Brain microvascular endothelial cell (primary cell): Measurements from ENCODE around the gene MMD2.

ENCODE experiments used
- DNase-seq: peaks from one replicate; pipeline ENCODE4 v3.0.0-alpha.2; 2020
- H3K27ac ChIP-seq: fragments of 250-450 bp; sonication (Bioruptor Pico); 2 replicates; pipeline ENCODE4 v1.5.1; 2020; ENCODE audit warnings: mild to moderate bottlenecking, moderate library complexity
- H3K27me3 ChIP-seq: fragments of 250-450 bp; sonication (Bioruptor Pico); replicated peaks from 2 replicates; pipeline ENCODE4 v1.5.1; 2020; ENCODE audit warnings: mild to moderate bottlenecking
- H3K36me3 ChIP-seq: fragments of 250-450 bp; sonication (Bioruptor Pico); replicated peaks from 2 replicates; pipeline ENCODE4 v1.5.1; 2020; ENCODE audit warnings: mild to moderate bottlenecking
- H3K4me3 ChIP-seq: 2 replicates; pipeline ENCODE4 v1.5.1; 2011; ENCODE audit warnings: low read depth, mild to moderate bottlenecking, control low read depth, low read length, moderate library complexity
- CTCF ChIP-seq: IDR thresholded peaks from 2 replicates; pipeline ENCODE4 v1.5.1; 2011; ENCODE audit warnings: low read depth, mild to moderate bottlenecking, moderate library complexity, low read length, control low read depth, inconsistent platforms; ENCODE audit errors: missing control alignments
- in situ Hi-C: cut with HindIII; loops from 2 replicates; pipeline ENCODE4 v1.10.0; 2017; ENCODE audit warnings: low sequenced_read_pairs, low pct_ligation_motif_present

The MMD2 gene

DNA sequence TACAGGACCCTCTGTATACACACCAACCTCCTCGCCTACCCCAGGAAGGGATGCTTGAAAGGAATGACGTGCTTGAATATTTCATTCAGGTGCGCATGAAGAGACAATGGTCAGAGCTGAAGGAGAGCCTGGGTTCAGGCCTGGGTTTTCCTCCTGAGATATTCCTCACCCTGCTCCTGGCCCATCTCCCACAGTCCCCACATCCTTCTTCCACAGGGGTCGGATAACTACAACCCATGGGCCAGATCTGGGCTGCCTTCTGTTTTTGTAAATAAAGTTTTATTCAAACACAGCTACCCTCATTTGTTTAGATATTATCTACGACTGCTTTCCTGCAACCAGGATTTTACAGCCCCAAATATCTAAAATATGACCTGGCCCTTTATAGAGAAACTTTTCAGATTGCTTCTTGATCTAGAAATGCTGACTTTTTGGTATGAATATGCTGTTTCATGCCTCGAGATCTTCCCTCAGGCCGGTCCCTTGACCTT, 73.6 kb downstream of the MMD2 start:
- no peak for DNase-seq
- Histone ChIP-seq H3K36me3 (no peaks in the 10 kb centered on the region), H3K4me3 (no peak overlapping the region), H3K27me3 (no peaks in the 10 kb centered on the region), H3K27ac (no peak overlapping the region)
- no peak for TF ChIP-seq CTCF
- in situ Hi-C loops = no loop called here

DNA sequence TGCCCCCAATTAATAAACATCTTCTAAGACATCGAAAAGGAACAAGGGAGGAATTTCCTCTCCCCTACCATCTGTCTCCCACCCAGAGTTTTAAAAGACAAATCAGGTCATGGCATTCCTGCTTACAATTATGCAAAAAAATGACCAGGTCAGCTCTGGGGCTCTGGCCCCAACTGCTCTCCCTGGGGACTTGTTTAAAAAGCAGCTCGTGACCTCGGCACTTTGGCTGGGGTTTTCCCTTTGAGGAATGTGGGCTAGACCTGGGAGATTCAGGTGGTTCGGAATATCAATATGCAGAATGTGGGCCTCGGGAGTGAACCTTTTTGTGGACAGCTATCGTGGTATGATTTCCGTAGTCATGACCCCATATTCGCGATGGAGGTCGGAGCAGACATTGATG, 74.8 kb downstream of the MMD2 start:
- in situ Hi-C loops = no loop called here
- Histone ChIP-seq H3K4me3 (no peak overlapping the region), H3K27ac (no peak overlapping the region), H3K36me3 (no peaks in the 10 kb centered on the region), H3K27me3 (no peaks in the 10 kb centered on the region)
- no peak for TF ChIP-seq CTCF
- DNase-seq = no peak

GRCh38 chr7:4883372-4884144, 75.4 kb downstream of the MMD2 start, which contains the start of gene RADIL:
RADIL (minus strand) TSS chr7:4883716; CDS start chr7:4878139, 5,577 bp downstream.
- peak; percentile 91 for DNase-seq
- Histone ChIP-seq H3K4me3 (peak within 1 kb of the TSS; percentile 38), H3K27me3 (no peaks in the 10 kb centered on the region), H3K36me3 (no peaks in the 10 kb centered on the region), H3K27ac (peak within 1 kb of the TSS; percentile 79)
- in situ Hi-C loops = no loop called here
- peak; percentile 88 for TF ChIP-seq CTCF

DNA sequence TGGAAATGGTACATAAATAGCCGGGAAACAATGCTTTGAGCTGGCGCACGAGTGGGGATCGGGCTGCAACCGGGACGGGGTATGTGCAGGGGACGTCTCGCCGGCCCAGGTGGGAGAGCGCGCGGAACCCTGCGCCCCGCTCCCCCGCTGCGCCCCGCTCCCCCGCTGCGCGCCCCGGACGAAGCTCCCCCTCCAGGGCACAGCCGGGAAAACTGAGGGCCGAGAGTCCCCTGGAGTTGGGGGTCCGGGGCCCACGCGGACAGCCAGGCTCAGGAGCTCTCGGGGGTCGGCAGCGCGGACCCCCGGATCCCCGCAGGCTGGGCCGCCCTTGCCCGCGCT, 76.0 kb downstream of the MMD2 start:
- TF ChIP-seq CTCF = no peak
- H3K27ac ChIP-seq = peak overlapping the region; percentile 38

GRCh38 chr7:4882169-4883032, 76.6 kb downstream of the MMD2 start:
- Histone ChIP-seq H3K27me3 (no peaks in the 10 kb centered on the region), H3K4me3 (peak overlapping the region; percentile 38), H3K36me3 (no peaks in the 10 kb centered on the region), H3K27ac (peak overlapping the region; percentile 79)
- DNase-seq = peak; percentile 72
- in situ Hi-C loops = no loop called here
- no peak for TF ChIP-seq CTCF

More for the DNA sequence above, 76.0 kb downstream of the MMD2 start:
- in situ Hi-C loops = no loop called here
- Histone ChIP-seq H3K36me3 (no peaks in the 10 kb centered on the region), H3K27me3 (no peaks in the 10 kb centered on the region), H3K4me3 (peak overlapping the region; percentile 38)
- DNase-seq = no peak
